Measurements from ENCODE around the gene HNF4A.

HNF4A gene

GRCh38 chr20:44402391-44403193 lies 47.1 kb downstream of the HNF4A start:
- TF ChIP-seq CTCF (conservative IDR thresholded peaks at IDR 0.05; ENCODE audit: low read depth, low read length), result no peak
- H3K4me3 ChIP-seq (ENCODE audit: low read depth, low read length), result no peak overlapping the region
- no peak for DNase-seq (ENCODE audit: low read depth)

GRCh38 chr20:44403194-44404112 lies 48.0 kb downstream of the HNF4A start:
- no peak overlapping the region for H3K4me3 ChIP-seq (ENCODE audit: low read depth, low read length)
- no peak for DNase-seq (ENCODE audit: low read depth)
- no peak for TF ChIP-seq CTCF (conservative IDR thresholded peaks at IDR 0.05; ENCODE audit: low read depth, low read length)

- no peak for DNase-seq (ENCODE audit: low read depth)
- no peak for TF ChIP-seq CTCF (conservative IDR thresholded peaks at IDR 0.05; ENCODE audit: low read depth, low read length)
- no peak overlapping the region for H3K4me3 ChIP-seq (ENCODE audit: low read depth, low read length)
Observed at GRCh38 chr20:44404204-44405181, 49.0 kb downstream of the HNF4A start.

GRCh38 chr20:44405257-44405656 lies 49.8 kb downstream of the HNF4A start:
- H3K4me3 ChIP-seq (ENCODE audit: low read depth, low read length), result no peak overlapping the region
- TF ChIP-seq CTCF (conservative IDR thresholded peaks at IDR 0.05; ENCODE audit: low read depth, low read length), result no peak
- no peak for DNase-seq (ENCODE audit: low read depth)

GRCh38 chr20:44405785-44406571 lies 50.5 kb downstream of the HNF4A start:
- no peak overlapping the region for H3K4me3 ChIP-seq (ENCODE audit: low read depth, low read length)
- TF ChIP-seq CTCF (conservative IDR thresholded peaks at IDR 0.05; ENCODE audit: low read depth, low read length), result no peak
- DNase-seq (ENCODE audit: low read depth), result no peak
